Activated CD8-positive, alpha-beta memory T cell treated with anti-CD3 and anti-CD28 coated beads for 24 hours (primary cell): ENCODE measurements around the gene C16orf92.

Experiments used
- DNase-seq: peaks from one replicate; pipeline ENCODE4 v3.0.0-alpha.2; 2020

C16orf92 gene

DNA sequence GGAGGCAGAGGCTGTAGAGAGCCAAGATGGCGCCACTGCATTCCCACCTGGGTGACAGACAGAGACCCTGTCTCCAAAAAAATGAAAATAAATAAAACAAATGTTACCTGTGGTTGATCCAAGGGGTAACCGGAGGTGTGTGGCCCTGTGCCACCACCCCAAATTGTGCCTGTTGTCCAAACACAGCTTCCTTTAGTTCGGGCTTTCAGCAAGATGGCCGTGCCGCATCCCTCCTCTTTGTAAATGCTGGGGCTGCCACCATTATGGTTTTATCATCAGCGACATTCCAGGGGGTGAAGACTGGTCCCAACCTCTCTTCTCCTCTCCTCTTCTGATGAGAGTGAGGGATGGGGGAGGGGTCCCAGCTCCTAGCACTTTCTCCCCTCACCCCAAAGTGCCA lies at the start of gene C16orf92:
Gene C16orf92 (plus strand): TSS at position 312 of the 400 bp plus-strand sequence. CDS start 143 bp downstream, outside the sequence.
- DNase-seq, result no peak

DNA sequence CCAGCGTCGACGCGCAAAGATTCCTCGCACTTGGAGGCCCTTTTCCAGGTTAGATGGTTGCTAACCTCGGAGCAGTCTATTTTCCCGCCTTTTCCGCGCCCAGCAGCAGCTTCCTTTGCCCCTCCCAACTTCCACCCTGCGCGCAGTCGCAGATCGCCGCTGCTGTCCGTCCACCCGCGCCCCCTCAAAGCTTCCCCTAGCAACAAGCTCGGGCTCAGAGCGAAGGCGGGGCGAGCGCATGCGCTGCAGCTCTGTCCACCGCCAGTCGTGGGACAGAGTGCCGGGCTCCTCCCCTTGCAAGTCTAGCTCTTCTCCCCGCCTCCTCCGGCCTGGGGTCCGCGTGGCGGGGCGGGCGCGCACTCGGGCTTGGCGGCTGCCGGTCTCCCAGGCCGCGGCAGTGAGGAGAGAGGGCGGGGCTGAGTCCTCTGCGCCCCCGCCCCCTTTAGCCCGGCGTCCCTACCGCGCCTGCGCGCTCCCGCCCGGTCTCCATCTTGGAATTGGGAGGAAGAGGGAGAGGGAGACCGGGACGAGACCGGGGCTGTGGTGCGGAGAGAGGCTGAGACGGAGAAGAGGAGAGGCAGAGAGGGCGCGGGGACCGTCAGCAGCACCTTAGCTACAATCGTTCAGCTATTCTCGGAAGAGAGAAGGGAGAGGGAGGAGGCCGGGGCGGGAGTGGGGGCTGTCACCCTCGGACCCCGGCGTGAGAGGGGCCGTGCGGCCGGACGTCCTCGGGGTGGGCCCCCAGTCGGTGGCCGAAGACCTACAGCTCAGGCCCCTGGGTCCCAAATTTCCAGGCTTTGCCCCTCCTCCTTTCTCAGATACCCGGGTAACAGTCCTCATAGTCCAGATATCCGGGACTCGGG lies 49.4 kb upstream of the C16orf92 start, which contains the start of gene TAOK2:
Gene TAOK2 (plus strand): TSS at position 485 of the 863 bp plus-strand sequence. CDS start 3,905 bp downstream, outside the sequence.
- peak; percentile 98 for DNase-seq

GRCh38 chr16:29974291-29975133 lies 48.5 kb upstream of the C16orf92 start:
- DNase-seq, result no peak

DNA sequence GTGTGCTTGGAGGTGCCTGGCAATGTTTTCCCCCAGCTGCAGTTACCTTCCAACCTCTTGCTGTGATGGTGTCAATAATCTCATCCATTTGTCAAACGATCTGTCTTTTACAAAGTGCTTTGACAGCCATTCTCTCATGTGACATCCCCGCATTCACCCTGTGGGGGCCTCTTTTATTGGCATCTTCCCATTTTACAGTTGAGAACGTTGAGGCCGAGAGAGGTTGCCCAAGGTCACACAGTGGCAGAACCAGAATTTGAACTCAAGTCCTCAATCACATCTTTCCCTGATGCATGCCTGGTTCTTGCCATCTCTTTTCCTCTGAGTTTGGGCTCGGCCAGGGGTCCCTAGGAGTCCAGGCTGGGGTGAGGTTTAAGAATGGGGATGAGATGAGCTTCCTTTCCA lies 47.9 kb upstream of the C16orf92 start:
- DNase-seq, result no peak

- no peak for DNase-seq
These were observed 47.0 kb upstream of the C16orf92 start for GRCh38 chr16:29975811-29976511.

- no peak for DNase-seq
These were observed 45.8 kb upstream of the C16orf92 start for GRCh38 chr16:29977063-29977825.

DNA sequence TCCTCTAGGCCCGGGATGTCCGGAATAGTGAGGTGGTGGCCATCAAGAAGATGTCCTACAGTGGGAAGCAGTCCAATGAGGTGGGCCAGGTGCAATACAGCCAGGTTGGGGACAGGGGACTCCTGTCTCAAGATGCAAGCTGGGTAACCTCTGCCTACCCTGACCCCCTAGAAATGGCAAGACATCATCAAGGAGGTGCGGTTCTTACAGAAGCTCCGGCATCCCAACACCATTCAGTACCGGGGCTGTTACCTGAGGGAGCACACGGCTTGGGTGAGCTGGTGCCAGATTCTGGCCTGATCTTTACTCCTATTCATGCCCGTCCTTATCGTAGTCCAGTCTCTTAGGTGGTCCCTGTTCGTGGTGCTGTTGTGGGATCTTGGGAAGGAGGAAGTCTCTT lies 44.9 kb upstream of the C16orf92 start:
- DNase-seq, result no peak

DNA sequence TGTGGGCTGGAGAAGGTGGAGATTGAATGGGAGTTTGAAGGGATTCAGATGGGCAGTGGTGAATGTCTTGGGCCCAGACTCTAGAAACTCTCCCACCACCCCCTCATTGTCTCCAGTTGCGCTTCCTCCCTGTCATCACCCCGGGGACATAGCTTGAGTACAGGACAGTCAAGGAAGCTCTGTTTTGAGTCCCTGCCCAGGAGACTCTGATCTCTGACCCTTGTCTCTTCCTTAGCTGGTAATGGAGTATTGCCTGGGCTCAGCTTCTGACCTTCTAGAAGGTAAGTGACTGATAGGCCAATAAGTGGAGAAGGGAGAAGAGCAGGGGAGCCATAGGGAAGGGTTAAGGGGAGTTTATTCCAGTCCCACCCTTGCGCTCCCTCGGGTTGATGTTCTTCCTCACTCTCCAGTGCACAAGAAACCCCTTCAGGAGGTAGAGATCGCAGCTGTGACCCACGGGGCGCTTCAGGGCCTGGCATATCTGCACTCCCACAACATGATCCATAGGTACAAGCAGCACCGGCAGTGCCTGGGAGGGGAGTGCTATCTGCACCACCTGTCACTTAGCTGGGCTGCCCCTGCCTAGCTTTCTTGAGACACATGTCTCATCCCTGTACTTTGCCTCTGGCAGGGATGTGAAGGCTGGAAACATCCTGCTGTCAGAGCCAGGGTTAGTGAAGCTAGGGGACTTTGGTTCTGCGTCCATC lies 44.3 kb upstream of the C16orf92 start:
- no peak for DNase-seq

DNA sequence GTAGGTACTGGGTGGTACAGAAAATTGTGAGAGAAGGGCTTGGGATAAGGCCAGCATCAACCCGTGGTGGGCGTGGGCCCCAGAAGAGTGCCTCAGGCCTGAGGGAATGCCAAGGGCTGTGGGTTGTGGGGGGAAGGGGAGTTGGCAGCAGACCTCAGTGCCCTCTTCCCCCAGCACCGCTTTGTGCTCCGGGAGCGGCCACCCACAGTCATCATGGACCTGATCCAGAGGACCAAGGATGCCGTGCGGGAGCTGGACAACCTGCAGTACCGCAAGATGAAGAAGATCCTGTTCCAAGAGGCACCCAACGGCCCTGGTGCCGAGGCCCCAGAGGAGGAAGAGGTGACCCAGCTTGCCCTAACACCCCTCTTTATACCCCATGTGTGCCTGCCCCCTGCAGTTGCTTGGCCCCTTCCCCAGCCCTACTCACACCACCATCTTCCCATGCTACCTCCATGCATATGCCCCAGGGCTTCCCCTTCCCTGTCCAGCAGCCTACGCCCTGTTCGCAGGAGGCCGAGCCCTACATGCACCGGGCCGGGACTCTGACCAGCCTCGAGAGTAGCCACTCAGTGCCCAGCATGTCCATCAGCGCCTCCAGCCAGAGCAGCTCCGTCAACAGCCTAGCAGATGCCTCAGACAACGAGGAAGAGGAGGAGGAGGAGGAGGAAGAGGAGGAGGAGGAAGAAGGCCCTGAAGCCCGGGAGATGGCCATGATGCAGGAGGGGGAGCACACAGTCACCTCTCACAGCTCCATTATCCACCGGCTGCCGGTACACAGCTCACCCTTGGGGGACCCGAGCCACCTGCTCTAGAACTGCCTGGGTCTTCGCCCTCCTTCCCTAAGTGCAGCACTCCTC lies 40.2 kb upstream of the C16orf92 start:
- DNase-seq, result no peak

DNA sequence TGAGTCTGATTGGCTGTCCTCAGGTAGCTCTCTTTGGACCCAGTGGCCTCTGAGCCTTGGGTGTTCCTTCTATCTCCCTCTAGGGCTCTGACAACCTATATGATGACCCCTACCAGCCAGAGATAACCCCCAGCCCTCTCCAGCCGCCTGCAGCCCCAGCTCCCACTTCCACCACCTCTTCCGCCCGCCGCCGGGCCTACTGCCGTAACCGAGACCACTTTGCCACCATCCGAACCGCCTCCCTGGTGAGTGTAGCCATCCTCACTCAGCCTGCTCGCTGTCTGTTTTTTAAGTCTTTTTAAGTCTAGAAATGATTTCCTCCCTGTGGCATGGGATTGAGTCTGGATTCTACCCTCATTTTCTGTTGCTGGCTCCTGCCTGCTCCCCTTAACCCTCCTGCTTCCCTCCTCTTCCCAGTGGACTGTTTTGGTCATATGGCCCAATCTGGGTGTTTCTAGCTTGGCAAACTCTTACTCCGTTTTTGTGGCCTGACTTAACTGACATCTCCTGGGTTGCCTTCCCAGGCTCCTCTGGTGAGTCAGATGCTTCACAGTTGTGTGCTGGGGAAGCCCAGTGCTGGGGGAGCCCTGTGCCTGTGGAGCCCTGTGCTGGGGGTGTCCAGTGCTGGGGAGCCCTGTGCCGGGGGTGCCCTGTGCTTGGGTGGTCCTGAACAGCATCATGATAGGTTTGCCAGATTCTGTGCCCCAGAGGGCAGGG lies 39.4 kb upstream of the C16orf92 start:
- no peak for DNase-seq

GRCh38 chr16:29984137-29984763 lies 38.7 kb upstream of the C16orf92 start:
- DNase-seq, result no peak

DNA sequence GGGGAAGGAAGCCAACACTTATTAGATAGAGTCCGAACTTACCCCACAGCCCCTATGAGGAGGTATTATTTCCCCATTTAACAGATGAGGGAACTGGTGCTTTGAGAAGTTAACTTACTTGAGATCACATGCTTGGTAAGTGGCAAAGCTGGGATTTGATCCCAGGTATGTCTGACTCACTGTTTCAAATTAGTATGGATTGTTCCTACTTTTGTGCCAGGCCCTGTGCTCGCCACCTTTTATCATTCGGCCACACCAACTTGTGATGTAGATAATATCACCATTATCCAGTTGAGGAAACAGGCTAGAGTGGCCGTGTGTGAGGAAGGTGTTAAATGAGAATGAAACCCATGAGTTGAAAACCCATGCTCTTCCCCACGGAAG lies 38.2 kb upstream of the C16orf92 start:
- no peak for DNase-seq

GRCh38 chr16:29985271-29985811 lies 37.7 kb upstream of the C16orf92 start:
- DNase-seq, result no peak

GRCh38 chr16:29986231-29986630 lies 36.8 kb upstream of the C16orf92 start:
- DNase-seq, result no peak

DNA sequence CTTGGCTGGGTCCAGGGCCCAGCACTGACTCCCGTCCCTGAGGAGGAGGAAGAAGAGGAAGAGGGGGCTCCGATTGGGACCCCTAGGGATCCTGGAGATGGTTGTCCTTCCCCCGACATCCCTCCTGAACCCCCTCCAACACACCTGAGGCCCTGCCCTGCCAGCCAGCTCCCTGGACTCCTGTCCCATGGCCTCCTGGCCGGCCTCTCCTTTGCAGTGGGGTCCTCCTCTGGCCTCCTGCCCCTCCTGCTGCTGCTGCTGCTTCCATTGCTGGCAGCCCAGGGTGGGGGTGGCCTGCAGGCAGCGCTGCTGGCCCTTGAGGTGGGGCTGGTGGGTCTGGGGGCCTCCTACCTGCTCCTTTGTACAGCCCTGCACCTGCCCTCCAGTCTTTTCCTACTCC lies 36.1 kb upstream of the C16orf92 start:
- DNase-seq, result no peak

GRCh38 chr16:29987371-29988085 lies 35.5 kb upstream of the C16orf92 start:
- DNase-seq, result no peak

- no peak for DNase-seq
These were observed 34.5 kb upstream of the C16orf92 start for GRCh38 chr16:29988346-29989075.
